H9 (cell line): ENCODE results near the gene MIS18A. TPM values are rescaled to one million over a fixed set of nuclear protein-coding genes. Genes with fewer than 3 reads are reported as not detected.

Source experiments
- DNase-seq: peaks from one replicate; pipeline ENCODE4 v3.0.0-alpha.2; 2017
- H2AFZ ChIP-seq: one replicate; pipeline ENCODE4 v1.6.1; 2013; ENCODE audit warnings: mild to moderate bottlenecking, low read length, control low read depth, moderate library complexity
- H2AK5ac ChIP-seq: 2 replicates; pipeline ENCODE4 v1.6.1; 2013; ENCODE audit warnings: low read length, control low read depth, mixed read lengths; ENCODE audit not compliant: insufficient read length
- H2BK120ac ChIP-seq: one replicate; pipeline ENCODE4 v1.6.1; 2013; ENCODE audit warnings: low read depth, mild to moderate bottlenecking, low read length, control low read depth, inconsistent platforms; ENCODE audit not compliant: poor library complexity, severe bottlenecking
- H2BK12ac ChIP-seq: 2 replicates; pipeline ENCODE4 v1.6.1; 2013; ENCODE audit warnings: low read length, control low read depth, mixed read lengths, low read depth; ENCODE audit not compliant: insufficient read length
- H2BK15ac ChIP-seq: 2 replicates; pipeline ENCODE4 v1.6.1; 2013; ENCODE audit warnings: low read depth, low read length, control low read depth
- H2BK20ac ChIP-seq: one replicate; pipeline ENCODE4 v1.6.1; 2013; ENCODE audit warnings: low read depth, mild to moderate bottlenecking, low read length, control low read depth, inconsistent platforms; ENCODE audit not compliant: poor library complexity, severe bottlenecking
- H2BK5ac ChIP-seq: 2 replicates; pipeline ENCODE4 v1.6.1; 2013; ENCODE audit warnings: low read length, control low read depth, mixed read lengths; ENCODE audit not compliant: insufficient read length
- H3K14ac ChIP-seq: 2 replicates; pipeline ENCODE4 v1.6.1; 2013; ENCODE audit warnings: low read length, control low read depth; ENCODE audit not compliant: insufficient read depth
- H3K18ac ChIP-seq: 2 replicates; pipeline ENCODE4 v1.6.1; 2013; ENCODE audit warnings: low read depth, mild to moderate bottlenecking, mixed read lengths, low read length, control low read depth; ENCODE audit not compliant: insufficient read length
- H3K23ac ChIP-seq: 2 replicates; pipeline ENCODE4 v1.6.1; 2013; ENCODE audit warnings: low read length, control low read depth, mixed read lengths, low read depth; ENCODE audit not compliant: insufficient read length
- H3K23me2 ChIP-seq: 2 replicates; pipeline ENCODE4 v1.6.1; 2013; ENCODE audit warnings: low read depth, mild to moderate bottlenecking, mixed read lengths, low read length, control low read depth; ENCODE audit not compliant: insufficient read length, poor library complexity, severe bottlenecking
- H3K27ac ChIP-seq: 2 replicates; pipeline ENCODE4 v1.5.1; 2013; ENCODE audit warnings: low read length, control low read depth, mixed read lengths, low read depth; ENCODE audit not compliant: insufficient read length
- H3K27me3 ChIP-seq: 2 replicates; pipeline ENCODE4 v1.6.1; 2013; ENCODE audit warnings: low read length, control low read depth, inconsistent platforms; ENCODE audit not compliant: insufficient read depth
- H3K4ac ChIP-seq: 2 replicates; pipeline ENCODE4 v1.6.1; 2013; ENCODE audit warnings: low read depth, mild to moderate bottlenecking, control low read depth, inconsistent platforms, low read length, moderate library complexity
- H3K4me1 ChIP-seq: 2 replicates; pipeline ENCODE4 v1.6.1; 2013; ENCODE audit warnings: low read length, control low read depth, inconsistent platforms; ENCODE audit not compliant: insufficient read depth
- H3K4me2 ChIP-seq: 2 replicates; pipeline ENCODE4 v1.6.1; 2013; ENCODE audit warnings: low read length, control low read depth, mixed read lengths; ENCODE audit not compliant: insufficient read length, insufficient read depth
- H3K56ac ChIP-seq: 2 replicates; pipeline ENCODE4 v1.6.1; 2013; ENCODE audit warnings: low read depth, mild to moderate bottlenecking, mixed read lengths, low read length, control low read depth; ENCODE audit not compliant: insufficient read length
- H3K79me1 ChIP-seq: 2 replicates; pipeline ENCODE4 v1.6.1; 2013; ENCODE audit warnings: low read depth, mild to moderate bottlenecking, moderate library complexity, low read length, control low read depth, inconsistent platforms; ENCODE audit not compliant: insufficient read depth, poor library complexity, severe bottlenecking
- H3K79me2 ChIP-seq: 2 replicates; pipeline ENCODE4 v1.6.1; 2013; ENCODE audit warnings: low read length, control low read depth, inconsistent platforms; ENCODE audit not compliant: insufficient read depth
- H3K9ac ChIP-seq: 2 replicates; pipeline ENCODE4 v1.6.1; 2013; ENCODE audit warnings: low read length, control low read depth, mixed read lengths; ENCODE audit not compliant: insufficient read length; ENCODE audit errors: extremely low read depth
- H3K9me3 ChIP-seq: one replicate; pipeline ENCODE4 v1.6.1; 2013; ENCODE audit warnings: low read depth, low read length, inconsistent platforms; ENCODE audit not compliant: control insufficient read depth
- H3T11ph ChIP-seq: one replicate; pipeline ENCODE4 v1.6.1; 2013; ENCODE audit warnings: mild to moderate bottlenecking, low read length, control low read depth, inconsistent platforms
- H4K20me1 ChIP-seq: one replicate; pipeline ENCODE4 v1.6.1; 2013; ENCODE audit not compliant: control insufficient read depth, insufficient read length, insufficient read depth
- H4K5ac ChIP-seq: 2 replicates; pipeline ENCODE4 v1.6.1; 2013; ENCODE audit warnings: low read depth, mild to moderate bottlenecking, mixed read lengths, low read length, control low read depth; ENCODE audit not compliant: insufficient read length
- H4K8ac ChIP-seq: replicated peaks from 2 replicates; pipeline ENCODE4 v1.6.1; 2013; ENCODE audit warnings: low read length, control low read depth, mixed read lengths, low read depth; ENCODE audit not compliant: insufficient read length
- H4K91ac ChIP-seq: 2 replicates; pipeline ENCODE4 v1.6.1; 2013; ENCODE audit warnings: low read depth, mild to moderate bottlenecking, moderate library complexity, mixed read lengths, low read length, control low read depth; ENCODE audit not compliant: insufficient read length
- H3K27ac Mint-ChIP-seq, 3 experiments: 2 replicates in 2 of 3; 3 replicates in 1 of 3; pipeline ENCODE4 v1.8.0; 2020 to 2021; ENCODE audit warnings: mixed read lengths in 3 of 3, mild to moderate bottlenecking in 1 of 3, moderate library complexity in 1 of 3
- H3K27me3 Mint-ChIP-seq: 2 replicates; pipeline ENCODE4 v1.8.0; 2021; ENCODE audit warnings: low read depth, mild to moderate bottlenecking, moderate library complexity, mixed read lengths
- H3K36me3 Mint-ChIP-seq, 3 experiments: 2 replicates in 2 of 3; 3 replicates in 1 of 3; pipeline ENCODE4 v1.8.0; 2020 to 2021; ENCODE audit warnings: low read depth in 3 of 3, mixed read lengths in 3 of 3; ENCODE audit not compliant: insufficient read depth in 1 of 3
- H3K4me1 Mint-ChIP-seq, 2 experiments: 2 replicates each; pipeline ENCODE4 v1.8.0; 2020; ENCODE audit warnings: mixed read lengths in 2 of 2
- H3K4me3 Mint-ChIP-seq, 2 experiments: 2 replicates in 1 of 2; 3 replicates in 1 of 2; pipeline ENCODE4 v1.8.0; 2020 to 2021; ENCODE audit warnings: mild to moderate bottlenecking in 2 of 2, mixed read lengths in 2 of 2, moderate library complexity in 1 of 2
- H3K9me3 Mint-ChIP-seq, 2 experiments: 2 replicates in 1 of 2; 3 replicates in 1 of 2; pipeline ENCODE4 v1.8.0; 2020; ENCODE audit warnings: mild to moderate bottlenecking in 2 of 2, mixed read lengths in 2 of 2, moderate library complexity in 1 of 2
- WGBS: extraction: QIAGEN DNeasy Blood & Tissue Kit; methylation state at CpG from one replicate; pipeline ENCODE4 v1.1.7; 2013; ENCODE audit warnings: missing lambda C conversion rate, low lambda C conversion rate, mixed read lengths; ENCODE audit not compliant: insufficient read length; ENCODE audit errors: extremely low coverage; 5-methylcytosine and 5-hydroxymethylcytosine counted together
- total RNA-seq: library from RNA; stranded (reverse); gene quantifications from 2 replicates; pipeline ENCODE4 v1.2.1, GENCODE V29; 2021
- TF ChIP-seq, protein P1 (sequence below): fragments of 200-600 bp; sonication (generic); conservative IDR thresholded peaks from 3 replicates; pipeline ENCODE4 v1.8.0; 2021; ENCODE audit warnings: antibody characterized with exemption, mild to moderate bottlenecking

The MIS18A gene
- total RNA-seq, 1 experiment from 2014 or later = 56.5 TPM

DNA sequence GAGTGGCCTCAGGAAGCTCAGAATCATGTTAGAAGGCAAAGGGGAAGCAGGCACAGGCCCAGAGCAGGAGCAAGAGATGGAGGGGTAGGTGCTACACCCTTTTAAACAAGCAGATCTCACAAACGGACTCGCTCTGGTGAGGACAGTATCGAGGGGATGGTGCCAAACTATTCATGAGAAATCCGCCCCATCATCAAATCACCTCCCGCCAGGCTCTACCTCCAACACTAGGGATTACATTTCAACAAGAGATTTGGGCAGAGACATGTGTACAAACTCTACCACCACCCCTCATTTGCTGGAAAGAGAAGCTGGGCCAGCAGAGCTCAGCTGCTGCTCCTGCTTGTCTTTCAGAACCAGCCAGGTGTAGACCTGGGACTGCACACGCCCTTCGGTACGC, 32.9 kb downstream of the MIS18A start:
- Histone ChIP-seq H2BK5ac (no peak overlapping the region), H3K56ac (no peak overlapping the region), H2BK20ac (no peak overlapping the region), H2BK120ac (no peak overlapping the region), H3K23ac (no peak overlapping the region), H3K79me1 (no peaks in the 10 kb centered on the region), H3K4me2 (no peak overlapping the region), H2BK15ac (no peak overlapping the region), H3K4ac (no peak overlapping the region), H3K4me1 (no peaks in the 10 kb centered on the region), H3K9ac (no peak overlapping the region), H3K23me2 (no peaks in the 10 kb centered on the region), H3K9me3 (no peaks in the 10 kb centered on the region), H4K20me1 (no peaks in the 10 kb centered on the region), H3K27ac (no peak overlapping the region), H2AFZ (no peak overlapping the region), H3K18ac (no peak overlapping the region), H3T11ph (no peak overlapping the region), H4K8ac (no peak overlapping the region), H2AK5ac (no peak overlapping the region), H3K14ac (peak overlapping the region; percentile 65; the same call in 1 of the 2 replicates), H2BK12ac (no peak overlapping the region), H3K79me2 (no peaks in the 10 kb centered on the region), H4K91ac (no peak overlapping the region), H4K5ac (no peak overlapping the region), H3K27me3 (no peaks in the 10 kb centered on the region)
- WGBS = no CpG with 5 or more reads among the region's 8 CpGs
- Mint-ChIP-seq H3K4me1 (peaks cover 9 to 12% of the 10 kb centered on the region in 2 experiments), H3K36me3 (no peaks in the 10 kb centered on the region), H3K27ac (no peak overlapping the region), H3K9me3 (no peaks in the 10 kb centered on the region; a peak in 2 of 5 replicates), H3K27me3 (peaks cover 5% of the 10 kb centered on the region), H3K4me3 (no peak overlapping the region)
- TF ChIP-seq, protein P1, sequence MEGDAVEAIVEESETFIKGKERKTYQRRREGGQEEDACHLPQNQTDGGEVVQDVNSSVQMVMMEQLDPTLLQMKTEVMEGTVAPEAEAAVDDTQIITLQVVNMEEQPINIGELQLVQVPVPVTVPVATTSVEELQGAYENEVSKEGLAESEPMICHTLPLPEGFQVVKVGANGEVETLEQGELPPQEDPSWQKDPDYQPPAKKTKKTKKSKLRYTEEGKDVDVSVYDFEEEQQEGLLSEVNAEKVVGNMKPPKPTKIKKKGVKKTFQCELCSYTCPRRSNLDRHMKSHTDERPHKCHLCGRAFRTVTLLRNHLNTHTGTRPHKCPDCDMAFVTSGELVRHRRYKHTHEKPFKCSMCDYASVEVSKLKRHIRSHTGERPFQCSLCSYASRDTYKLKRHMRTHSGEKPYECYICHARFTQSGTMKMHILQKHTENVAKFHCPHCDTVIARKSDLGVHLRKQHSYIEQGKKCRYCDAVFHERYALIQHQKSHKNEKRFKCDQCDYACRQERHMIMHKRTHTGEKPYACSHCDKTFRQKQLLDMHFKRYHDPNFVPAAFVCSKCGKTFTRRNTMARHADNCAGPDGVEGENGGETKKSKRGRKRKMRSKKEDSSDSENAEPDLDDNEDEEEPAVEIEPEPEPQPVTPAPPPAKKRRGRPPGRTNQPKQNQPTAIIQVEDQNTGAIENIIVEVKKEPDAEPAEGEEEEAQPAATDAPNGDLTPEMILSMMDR = no peak
- DNase-seq = no peak
